Activated T-cell treated with anti-CD3 and anti-CD28 coated beads for 24 hours (primary cell): ENCODE measurements around the gene SLC27A1.
"Not testable (repeated sequence)": the region's sequence is repeated elsewhere in the genome, so short reads cannot be mapped to it uniquely, and the experiment has no call there.

ENCODE experiments used
- DNase-seq: peaks from one replicate; pipeline ENCODE4 v3.0.0-alpha.2; 2020; ENCODE audit warnings: low read depth

SLC27A1 gene

GRCh38 chr19:17487284-17488121 lies 17.2 kb downstream of the SLC27A1 start:
- no peak for DNase-seq

GRCh38 chr19:17488593-17489391 lies 18.5 kb downstream of the SLC27A1 start:
- peak; percentile 76 for DNase-seq

- DNase-seq: no peak
Observed at GRCh38 chr19:17489392-17490030, 19.2 kb downstream of the SLC27A1 start.

GRCh38 chr19:17490411-17490810 lies 20.1 kb downstream of the SLC27A1 start:
- DNase-seq: no peak

GRCh38 chr19:17491287-17491686 lies 21.0 kb downstream of the SLC27A1 start:
- no peak for DNase-seq

- no peak for DNase-seq
Observed at GRCh38 chr19:17495639-17496296, 25.4 kb downstream of the SLC27A1 start.

GRCh38 chr19:17496337-17496997 lies 26.1 kb downstream of the SLC27A1 start:
- DNase-seq: peak; percentile 68

- no peak for DNase-seq
Observed at GRCh38 chr19:17497149-17497798, 26.9 kb downstream of the SLC27A1 start.

- DNase-seq: not testable (repeated sequence)
Observed at GRCh38 chr19:17499025-17499424, 28.7 kb downstream of the SLC27A1 start.

GRCh38 chr19:17499648-17500446 lies 29.5 kb downstream of the SLC27A1 start:
- DNase-seq: no peak

- no peak for DNase-seq
Observed at GRCh38 chr19:17500447-17501198, 30.3 kb downstream of the SLC27A1 start.

- no peak for DNase-seq
Observed at GRCh38 chr19:17503240-17503639, 32.9 kb downstream of the SLC27A1 start.

- no peak for DNase-seq
Observed at GRCh38 chr19:17504030-17504429, 33.7 kb downstream of the SLC27A1 start.

- no peak for DNase-seq
Observed at GRCh38 chr19:17504456-17504855, 34.1 kb downstream of the SLC27A1 start.

- DNase-seq: no peak
Observed at GRCh38 chr19:17505223-17505622, 34.9 kb downstream of the SLC27A1 start.

GRCh38 chr19:17506745-17507144 lies 36.4 kb downstream of the SLC27A1 start:
- DNase-seq: no peak

- not testable (repeated sequence) for DNase-seq
Observed at GRCh38 chr19:17508558-17508933, 38.2 kb downstream of the SLC27A1 start.

- DNase-seq: no peak
Observed at GRCh38 chr19:17510220-17510993, 40.1 kb downstream of the SLC27A1 start.
